ENCODE measurements around the gene RASGRP2. TPM values are rescaled to one million over a fixed set of nuclear protein-coding genes. Genes with fewer than 3 reads are reported as not detected.
A peak's percentile ranks its signal among the peaks of the same experiment; 100 is the strongest.

The RASGRP2 gene
- total RNA-seq, 2 donors from 2014 or later: 0.86 to 1.9 TPM

GRCh38 chr11:64758330-64759079, 14.6 kb upstream of the RASGRP2 start:
- Histone ChIP-seq H3K27ac (ENCODE audit: low read depth, low read length) (no peak overlapping the region), H3K4me3 (ENCODE audit: low read length) (no peak overlapping the region)
- peaks cover 24% of the 10 kb centered on the region for H3K4me1 Mint-ChIP-seq

GRCh38 chr11:64757549-64758329, 13.8 kb upstream of the RASGRP2 start:
- H3K9me3 Mint-ChIP-seq: no peaks in the 10 kb centered on the region
- no peak overlapping the region for H3K4me3 ChIP-seq (ENCODE audit: low read length)
- H3K27ac Mint-ChIP-seq: no peak overlapping the region
- no peak overlapping the region for H3K27ac ChIP-seq (ENCODE audit: low read depth, low read length)
- peaks cover 3% of the 10 kb centered on the region for H3K4me1 ChIP-seq (ENCODE audit: control insufficient read depth, insufficient read depth, low read length)
- no peaks in the 10 kb centered on the region for H3K9me3 ChIP-seq (ENCODE audit: control insufficient read depth, low read length)
- peaks cover 8% of the 10 kb centered on the region for H3K36me3 Mint-ChIP-seq (ENCODE audit: low read depth)
- TF ChIP-seq CTCF (conservative IDR thresholded peaks at IDR 0.05): no peak
- H3K36me3 ChIP-seq (ENCODE audit: control insufficient read depth, insufficient read depth, low read length): peaks cover 7% of the 10 kb centered on the region
- H3K9ac ChIP-seq (ENCODE audit: extremely low read depth, low read length, poor library complexity, severe bottlenecking): no peak overlapping the region
- H3K4me1 Mint-ChIP-seq: peaks cover 17% of the 10 kb centered on the region
- no peaks in the 10 kb centered on the region for H3K27me3 ChIP-seq (ENCODE audit: control insufficient read depth, insufficient read depth, low read length, poor library complexity, severe bottlenecking)
- WGBS, 2 experiments (ENCODE audit: insufficient coverage in 1 of 2, insufficient read length in 1 of 2): 86 to 89% methylated on average over 14 to 19 of the region's 19 CpGs
- DNase-seq: peak; percentile 40
- H3K4me3 Mint-ChIP-seq: no peak overlapping the region
- H3K27me3 Mint-ChIP-seq (ENCODE audit: insufficient read depth): no peaks in the 10 kb centered on the region

More at GRCh38 chr11:64758330-64759079, 14.6 kb upstream of the RASGRP2 start:
- H3K36me3 Mint-ChIP-seq (ENCODE audit: low read depth): peaks cover 12% of the 10 kb centered on the region
- no peak for TF ChIP-seq CTCF (conservative IDR thresholded peaks at IDR 0.05)
- peak; percentile 38 for DNase-seq
- no peaks in the 10 kb centered on the region for H3K9me3 ChIP-seq (ENCODE audit: control insufficient read depth, low read length)
- no peak overlapping the region for H3K9ac ChIP-seq (ENCODE audit: extremely low read depth, low read length, poor library complexity, severe bottlenecking)
- peaks cover 14% of the 10 kb centered on the region for H3K36me3 ChIP-seq (ENCODE audit: control insufficient read depth, insufficient read depth, low read length)
- H3K4me3 Mint-ChIP-seq: no peak overlapping the region
- no peak overlapping the region for H3K27ac Mint-ChIP-seq
- peaks cover 4% of the 10 kb centered on the region for H3K4me1 ChIP-seq (ENCODE audit: control insufficient read depth, insufficient read depth, low read length)
- WGBS, 2 experiments (ENCODE audit: insufficient coverage in 1 of 2, insufficient read length in 1 of 2): 91% methylated on average over 7 to 15 of the region's 15 CpGs
- no peaks in the 10 kb centered on the region for H3K9me3 Mint-ChIP-seq
- no peaks in the 10 kb centered on the region for H3K27me3 ChIP-seq (ENCODE audit: control insufficient read depth, insufficient read depth, low read length, poor library complexity, severe bottlenecking)
- no peaks in the 10 kb centered on the region for H3K27me3 Mint-ChIP-seq (ENCODE audit: insufficient read depth)

GRCh38 chr11:64755681-64756361, 11.9 kb upstream of the RASGRP2 start:
- H3K27me3 ChIP-seq (ENCODE audit: control insufficient read depth, insufficient read depth, low read length, poor library complexity, severe bottlenecking): no peaks in the 10 kb centered on the region
- H3K27ac Mint-ChIP-seq: no peak overlapping the region
- no peaks in the 10 kb centered on the region for H3K9me3 ChIP-seq (ENCODE audit: control insufficient read depth, low read length)
- no peak overlapping the region for H3K4me3 ChIP-seq (ENCODE audit: low read length)
- DNase-seq: peak; percentile 41
- no peaks in the 10 kb centered on the region for H3K36me3 Mint-ChIP-seq (ENCODE audit: low read depth)
- peaks cover 10% of the 10 kb centered on the region for H3K4me1 Mint-ChIP-seq
- WGBS, 2 experiments (ENCODE audit: insufficient coverage in 1 of 2, insufficient read length in 1 of 2): 92 to 97% methylated on average over 3 to 13 of the region's 13 CpGs
- H3K9ac ChIP-seq (ENCODE audit: extremely low read depth, low read length, poor library complexity, severe bottlenecking): no peak overlapping the region
- H3K27me3 Mint-ChIP-seq (ENCODE audit: insufficient read depth): no peaks in the 10 kb centered on the region
- no peaks in the 10 kb centered on the region for H3K36me3 ChIP-seq (ENCODE audit: control insufficient read depth, insufficient read depth, low read length)
- no peak for TF ChIP-seq CTCF (conservative IDR thresholded peaks at IDR 0.05)
- H3K4me3 Mint-ChIP-seq: no peak overlapping the region
- peaks cover 3% of the 10 kb centered on the region for H3K4me1 ChIP-seq (ENCODE audit: control insufficient read depth, insufficient read depth, low read length)
- no peaks in the 10 kb centered on the region for H3K9me3 Mint-ChIP-seq
- no peak overlapping the region for H3K27ac ChIP-seq (ENCODE audit: low read depth, low read length)
